ENCODE measurements around the gene GOLM1. TPM values are rescaled to one million over a fixed set of nuclear protein-coding genes. Genes with fewer than 3 reads are reported as not detected.

Gene GOLM1
- total RNA-seq, 3 donors from 2014 or later: 17.1 to 45.6 (median 41.0) TPM

- Histone ChIP-seq H3K4me1 (no peaks in the 10 kb centered on the region), H3K27ac (no peak overlapping the region), H3K9me3 (no peaks in the 10 kb centered on the region), H3K4me3 (no peak overlapping the region), H3K27me3 (no peaks in the 10 kb centered on the region), H3K36me3 (no peaks in the 10 kb centered on the region)
- TF ChIP-seq, protein P1, sequence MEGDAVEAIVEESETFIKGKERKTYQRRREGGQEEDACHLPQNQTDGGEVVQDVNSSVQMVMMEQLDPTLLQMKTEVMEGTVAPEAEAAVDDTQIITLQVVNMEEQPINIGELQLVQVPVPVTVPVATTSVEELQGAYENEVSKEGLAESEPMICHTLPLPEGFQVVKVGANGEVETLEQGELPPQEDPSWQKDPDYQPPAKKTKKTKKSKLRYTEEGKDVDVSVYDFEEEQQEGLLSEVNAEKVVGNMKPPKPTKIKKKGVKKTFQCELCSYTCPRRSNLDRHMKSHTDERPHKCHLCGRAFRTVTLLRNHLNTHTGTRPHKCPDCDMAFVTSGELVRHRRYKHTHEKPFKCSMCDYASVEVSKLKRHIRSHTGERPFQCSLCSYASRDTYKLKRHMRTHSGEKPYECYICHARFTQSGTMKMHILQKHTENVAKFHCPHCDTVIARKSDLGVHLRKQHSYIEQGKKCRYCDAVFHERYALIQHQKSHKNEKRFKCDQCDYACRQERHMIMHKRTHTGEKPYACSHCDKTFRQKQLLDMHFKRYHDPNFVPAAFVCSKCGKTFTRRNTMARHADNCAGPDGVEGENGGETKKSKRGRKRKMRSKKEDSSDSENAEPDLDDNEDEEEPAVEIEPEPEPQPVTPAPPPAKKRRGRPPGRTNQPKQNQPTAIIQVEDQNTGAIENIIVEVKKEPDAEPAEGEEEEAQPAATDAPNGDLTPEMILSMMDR (IDR thresholded peaks at IDR 0.05): no peak
- TF ChIP-seq POLR2AphosphoS5 (IDR thresholded peaks at IDR 0.05): no peak
- peak in 1 of 2 donors; percentile 4 for DNase-seq (ENCODE audit: low spot score in 2 of 2)
- intact Hi-C loops (cut with DNase I; ENCODE audit: low total_unique reads): no loop called here
Measured at GRCh38 chr9:86043586-86043985, 55.8 kb downstream of the GOLM1 start.

GRCh38 chr9:86042199-86042978 is 57.0 kb downstream of the GOLM1 start:
- no peaks in the 10 kb centered on the region for H3K36me3 ChIP-seq
- H3K9me3 ChIP-seq: no peaks in the 10 kb centered on the region
- intact Hi-C loops (cut with DNase I; ENCODE audit: low total_unique reads): no loop called here
- H3K27ac ChIP-seq: no peak overlapping the region
- no peaks in the 10 kb centered on the region for H3K27me3 ChIP-seq
- TF ChIP-seq, protein P1 (IDR thresholded peaks at IDR 0.05): no peak
- TF ChIP-seq POLR2A (IDR thresholded peaks at IDR 0.05): no peak
- no peaks in the 10 kb centered on the region for H3K4me1 ChIP-seq
- H3K4me3 ChIP-seq: no peak overlapping the region
- DNase-seq (ENCODE audit: low spot score in 2 of 2): no peak

- Histone ChIP-seq H3K27me3 (no peaks in the 10 kb centered on the region), H3K9me3 (no peaks in the 10 kb centered on the region), H3K4me1 (no peaks in the 10 kb centered on the region), H3K27ac (peak overlapping the region; percentile 22 to 72), H3K36me3 (no peaks in the 10 kb centered on the region), H3K4me3 (peak overlapping the region in 2 of 3 donors; percentile 22 to 50)
- no peak for DNase-seq (ENCODE audit: low spot score in 2 of 2)
- TF ChIP-seq POLR2A (IDR thresholded peaks at IDR 0.05) (no peak), POLR2AphosphoS5 (IDR thresholded peaks at IDR 0.05) (no peak)
- TF ChIP-seq, protein P1 (IDR thresholded peaks at IDR 0.05): no peak
- intact Hi-C loops (cut with DNase I; ENCODE audit: low total_unique reads): no loop called here
Measured at GRCh38 chr9:86041311-86041741, 58.0 kb downstream of the GOLM1 start.

DNA sequence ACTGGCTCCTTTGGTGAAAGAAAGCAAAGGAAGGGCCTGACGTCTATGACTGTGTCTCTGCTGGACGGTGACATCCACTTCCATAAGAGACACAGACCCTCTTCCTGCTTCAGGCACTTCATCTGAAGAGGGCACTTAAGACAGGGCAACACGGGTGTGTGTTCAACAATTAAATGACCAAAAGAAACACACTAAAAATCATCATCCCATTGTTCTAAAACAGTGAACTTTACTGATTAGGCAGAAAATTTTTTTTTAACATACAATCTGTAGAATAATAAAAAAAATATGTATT is 58.5 kb downstream of the GOLM1 start:
- intact Hi-C loops (cut with DNase I; ENCODE audit: low total_unique reads): no loop called here

More for the DNA sequence above, 58.5 kb downstream of the GOLM1 start:
- H3K4me1 ChIP-seq: no peaks in the 10 kb centered on the region
- H3K27ac ChIP-seq: no peak overlapping the region
- DNase-seq (ENCODE audit: low spot score in 2 of 2): no peak
- H3K36me3 ChIP-seq: no peaks in the 10 kb centered on the region
- no peaks in the 10 kb centered on the region for H3K9me3 ChIP-seq
- no peaks in the 10 kb centered on the region for H3K27me3 ChIP-seq
- no peak overlapping the region for H3K4me3 ChIP-seq
- TF ChIP-seq POLR2AphosphoS5 (IDR thresholded peaks at IDR 0.05) (no peak), POLR2A (IDR thresholded peaks at IDR 0.05) (no peak)
- TF ChIP-seq, protein P1 (IDR thresholded peaks at IDR 0.05): no peak
